Keratinocyte (primary cell): ENCODE data around the gene PTX3.

Source experiments
- CTCF ChIP-seq, 3 experiments: IDR thresholded peaks in 1 of 3; conservative IDR thresholded peaks in 1 of 3; optimal IDR thresholded peaks in 1 of 3; 2 replicates in 2 of 3; 3 replicates in 1 of 3; pipeline versions ENCODE3 to v1.5.1; 2011; ENCODE audit warnings: low read length in 3 of 3, mild to moderate bottlenecking in 3 of 3, moderate library complexity in 2 of 3, control low read depth in 1 of 3, inconsistent platforms in 1 of 3; ENCODE audit not compliant: insufficient read depth in 2 of 3; ENCODE audit errors: extremely low read depth in 1 of 3
- EZH2 ChIP-seq: IDR thresholded peaks from one replicate; pipeline ENCODE4 v1.6.1; 2012; ENCODE audit warnings: inconsistent platforms, mild to moderate bottlenecking, low read length, moderate library complexity

GRCh38 chr3:157416347-157417087, 20.1 kb upstream of the PTX3 start:
- no peak for TF ChIP-seq EZH2
- TF ChIP-seq CTCF (optimal IDR thresholded peaks at IDR 0.05 in 1 of 3, IDR thresholded peaks at IDR 0.05 in 1 of 3, conservative IDR thresholded peaks at IDR 0.05 in 1 of 3; ENCODE audit: extremely low read depth in 1 of 3, insufficient read depth in 2 of 3, low read length in 3 of 3), result no peak
